NK-92 treated with Interleukin-12 subunit alpha and Interleukin-12 subunit beta, amount 100 ng/mL, for 24 hours (cell line): Measurements from ENCODE around the gene ZFP36L1.
"Not testable (repeated sequence)": the region's sequence is repeated elsewhere in the genome, so short reads cannot be mapped to it uniquely, and the experiment has no call there.

ENCODE experiments used
- DNase-seq: peaks from one replicate; lab custom pipeline; 2025; lab: John Stamatoyannopoulos, UW

ZFP36L1 gene

GRCh38 chr14:68784226-68784910 lies 8.5 kb downstream of the ZFP36L1 start:
- DNase-seq: no peak

- no peak for DNase-seq
These were observed 9.2 kb downstream of the ZFP36L1 start for GRCh38 chr14:68783408-68784225.

GRCh38 chr14:68782091-68782981 lies 10.5 kb downstream of the ZFP36L1 start:
- no peak for DNase-seq

GRCh38 chr14:68781161-68782021 lies 11.5 kb downstream of the ZFP36L1 start:
- peak; percentile 72 for DNase-seq

GRCh38 chr14:68780358-68781160 lies 12.3 kb downstream of the ZFP36L1 start:
- DNase-seq: peak; percentile 28

- peak; percentile 44 for DNase-seq
These were observed 13.0 kb downstream of the ZFP36L1 start for GRCh38 chr14:68779761-68780323.

- no peak for DNase-seq
These were observed 15.2 kb downstream of the ZFP36L1 start for GRCh38 chr14:68777644-68778043.

GRCh38 chr14:68775614-68776126 lies 17.2 kb downstream of the ZFP36L1 start:
- DNase-seq: no peak

GRCh38 chr14:68774771-68775613 lies 17.9 kb downstream of the ZFP36L1 start:
- DNase-seq: no peak

- DNase-seq: no peak
These were observed 20.0 kb downstream of the ZFP36L1 start for GRCh38 chr14:68772761-68773381.

GRCh38 chr14:68771631-68772030 lies 21.2 kb downstream of the ZFP36L1 start:
- DNase-seq: no peak

- DNase-seq: no peak
These were observed 22.1 kb downstream of the ZFP36L1 start for GRCh38 chr14:68770553-68771286.

GRCh38 chr14:68770051-68770450 lies 22.8 kb downstream of the ZFP36L1 start:
- no peak for DNase-seq

GRCh38 chr14:68768316-68768715 lies 24.6 kb downstream of the ZFP36L1 start:
- no peak for DNase-seq

GRCh38 chr14:68767248-68767645 lies 25.6 kb downstream of the ZFP36L1 start:
- no peak for DNase-seq

GRCh38 chr14:68766299-68767247 lies 26.3 kb downstream of the ZFP36L1 start:
- DNase-seq: no peak

- DNase-seq: not testable (repeated sequence)
These were observed 29.0 kb downstream of the ZFP36L1 start for GRCh38 chr14:68763843-68764242.
